HG03439 (cell line): ENCODE results near the gene HOMER3.

ENCODE experiments used
- ATAC-seq: cut with Tn5 transposase; IDR thresholded peaks from one replicate; pipeline ENCODE4 v1.9.1; 2021; ENCODE audit warnings: mild to moderate bottlenecking, moderate library complexity; ENCODE audit not compliant: unreplicated experiment

Gene HOMER3

DNA sequence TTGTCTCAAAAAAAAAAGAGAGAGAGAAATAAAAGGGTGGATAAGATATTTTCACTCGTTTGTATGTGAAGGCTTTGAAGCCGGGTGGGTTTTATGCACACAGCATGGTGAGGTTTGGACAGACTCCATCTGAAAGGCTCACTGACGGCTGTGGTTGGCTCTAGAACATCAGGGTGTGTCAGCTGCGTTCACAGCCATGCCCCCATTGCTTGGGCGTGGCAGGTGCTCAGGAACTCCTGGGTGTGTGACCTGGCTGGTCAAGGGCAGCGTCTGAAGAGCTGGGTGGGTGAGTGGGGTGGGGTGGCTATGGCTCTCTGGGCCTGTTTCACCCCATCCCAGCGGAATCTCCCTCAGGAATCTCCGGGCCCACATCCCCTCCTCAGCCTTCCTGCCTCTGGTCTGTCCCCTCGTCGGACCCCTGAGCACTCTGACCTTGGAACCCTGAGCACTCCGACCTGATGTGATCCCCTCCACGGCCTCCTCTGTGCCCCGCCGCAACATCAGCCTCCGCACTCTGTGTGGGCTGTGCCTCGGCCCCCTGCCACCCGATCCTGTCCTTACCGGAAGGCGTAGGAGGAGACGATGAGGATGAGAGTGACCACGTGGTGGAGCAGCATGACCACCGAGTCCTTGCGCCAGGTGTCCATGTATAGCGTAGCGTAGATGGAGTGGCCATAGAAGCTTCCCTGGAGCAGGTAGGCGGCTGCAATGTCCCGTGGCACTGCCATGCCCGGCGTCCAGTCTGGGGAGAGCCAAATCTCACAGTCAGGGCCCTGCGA, 57.3 kb downstream of the HOMER3 start:
- ATAC-seq, result no peak

DNA sequence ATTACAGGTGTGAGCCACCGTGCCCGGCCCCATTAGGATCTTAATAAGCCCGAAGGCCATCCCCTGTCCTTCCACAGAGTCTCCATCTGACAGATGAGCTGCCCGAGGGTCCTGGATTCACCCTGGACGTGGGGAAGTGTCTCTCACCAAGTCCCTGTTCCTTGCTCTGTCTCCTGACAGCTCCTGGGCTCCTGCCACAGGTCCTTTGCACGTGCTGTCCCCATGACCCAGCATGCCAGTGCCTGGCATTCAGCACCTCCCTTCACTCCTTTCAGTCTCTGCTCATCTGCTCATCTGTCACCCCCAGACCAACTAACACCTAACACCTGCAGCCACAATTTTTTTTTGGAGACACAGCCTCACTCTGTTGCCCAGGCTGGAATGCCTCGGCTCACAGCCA, 59.5 kb downstream of the HOMER3 start:
- no peak for ATAC-seq

DNA sequence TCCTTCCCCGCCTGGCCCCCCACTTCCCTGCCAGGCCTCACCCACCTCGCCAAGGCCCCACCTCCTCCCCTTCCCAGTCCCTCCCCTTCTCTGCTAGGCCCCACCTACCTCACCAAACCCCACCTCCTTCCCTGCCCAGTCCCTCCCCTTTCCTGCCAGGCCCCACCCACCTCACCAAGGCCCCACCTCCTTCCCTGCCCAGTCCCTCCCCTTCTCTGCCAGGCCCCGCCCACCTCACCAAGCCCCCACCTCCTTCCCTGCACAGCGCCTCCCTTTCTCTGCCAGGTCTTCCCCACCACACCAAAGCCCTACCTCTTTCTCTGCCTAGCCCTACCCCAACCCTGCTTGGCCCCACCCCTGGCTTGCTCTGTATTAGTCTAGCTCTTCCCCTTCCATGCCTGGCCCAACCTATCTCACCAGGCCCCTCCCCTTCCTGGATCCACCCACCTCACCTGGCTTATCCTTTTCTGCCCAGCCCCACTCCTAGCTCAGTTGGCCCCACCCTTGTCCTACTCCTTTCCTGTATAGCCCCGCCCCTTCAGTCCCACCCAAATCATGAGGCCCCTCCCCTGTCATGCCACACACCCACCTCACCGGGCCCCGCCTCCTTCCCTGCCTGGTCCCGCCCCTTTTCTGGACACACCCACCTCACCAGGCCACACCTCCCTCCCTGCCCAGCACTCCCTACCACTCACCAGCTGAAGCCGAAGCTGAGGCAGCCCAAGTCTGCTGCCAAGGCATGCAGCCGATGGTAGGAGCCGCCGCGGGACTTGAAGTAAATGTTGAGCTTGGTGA, 61.2 kb downstream of the HOMER3 start:
- no peak for ATAC-seq
